HUES48 (cell line): ENCODE results near the gene EPB41L4B.

Source experiments
- H3K27ac ChIP-seq: one replicate; pipeline ENCODE4 v1.7.0; 2013; ENCODE audit warnings: low read depth, low read length, inconsistent platforms
- H3K27me3 ChIP-seq: 2 replicates; pipeline ENCODE4 v1.6.1; 2013; ENCODE audit warnings: mild to moderate bottlenecking, low read length; ENCODE audit not compliant: control insufficient read depth, insufficient read depth
- H3K36me3 ChIP-seq: 2 replicates; pipeline ENCODE4 v1.6.1; 2013; ENCODE audit warnings: low read length; ENCODE audit not compliant: control insufficient read depth, insufficient read depth
- H3K4me1 ChIP-seq: 2 replicates; pipeline ENCODE4 v1.6.1; 2013; ENCODE audit warnings: mild to moderate bottlenecking, low read length; ENCODE audit not compliant: control insufficient read depth, insufficient read depth
- H3K4me3 ChIP-seq: 2 replicates; pipeline ENCODE4 v1.5.1; 2013; ENCODE audit warnings: mild to moderate bottlenecking, low read depth, low read length
- H3K9ac ChIP-seq: 2 replicates; pipeline ENCODE4 v1.6.1; 2013; ENCODE audit warnings: mild to moderate bottlenecking, low read depth, low read length, moderate library complexity
- H3K9me3 ChIP-seq: 2 replicates; pipeline ENCODE4 v1.6.1; 2013; ENCODE audit warnings: low read length; ENCODE audit not compliant: control insufficient read depth, insufficient read depth

Gene EPB41L4B

DNA sequence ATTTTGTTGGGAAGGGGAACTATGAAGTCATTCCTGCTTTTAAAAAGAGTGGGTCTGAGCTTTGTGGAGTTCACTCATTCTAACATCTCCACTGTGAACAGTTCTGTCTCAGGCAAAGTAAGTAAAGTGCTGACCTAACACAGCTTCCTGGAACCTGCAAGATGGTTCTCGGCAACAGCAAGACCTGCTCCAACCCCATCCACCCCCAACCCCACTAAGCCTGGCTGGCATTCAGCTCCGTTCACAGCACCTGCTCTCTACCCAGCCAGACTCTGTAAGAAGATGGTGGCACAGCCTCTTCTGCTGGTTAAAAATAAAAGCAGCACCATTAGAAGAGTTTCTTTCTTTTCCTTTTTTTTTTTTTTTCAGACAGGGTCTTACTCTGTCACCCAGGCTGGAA is 42.0 kb downstream of the EPB41L4B start:
- Histone ChIP-seq H3K9me3 (no peaks in the 10 kb centered on the region), H3K4me3 (no peak overlapping the region), H3K9ac (no peak overlapping the region), H3K27me3 (no peaks in the 10 kb centered on the region), H3K4me1 (0 out of 2 replicates have a peak, but pooled peaks cover 3% of the 10 kb centered on the region), H3K36me3 (peaks cover 16% of the 10 kb centered on the region), H3K27ac (no peak overlapping the region)

DNA sequence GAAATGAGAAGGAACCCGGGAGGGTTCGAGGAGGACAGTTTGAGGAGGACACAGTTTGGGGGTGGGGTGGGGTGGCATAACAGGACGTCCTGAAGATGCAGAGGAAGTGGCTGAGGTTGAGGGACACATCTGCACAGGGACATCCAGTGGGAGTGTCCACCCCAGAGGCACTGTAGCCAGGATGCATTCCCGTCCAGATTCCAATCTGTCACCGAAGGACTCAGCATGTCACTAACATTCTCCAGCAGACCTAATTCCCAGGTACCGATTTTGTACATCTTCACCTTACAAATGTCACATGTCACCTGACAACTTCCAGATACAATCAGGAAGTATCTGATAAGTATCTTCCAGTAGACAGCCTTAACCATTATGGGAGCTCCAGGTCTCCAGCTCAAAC is 42.6 kb downstream of the EPB41L4B start:
- H3K9me3 ChIP-seq = no peaks in the 10 kb centered on the region
- no peak overlapping the region for H3K9ac ChIP-seq
- no peaks in the 10 kb centered on the region for H3K27me3 ChIP-seq
- no peak overlapping the region for H3K27ac ChIP-seq
- H3K4me3 ChIP-seq = no peak overlapping the region
- 0 out of 2 replicates have a peak, but pooled peaks cover 3% of the 10 kb centered on the region for H3K4me1 ChIP-seq
- peaks cover 16% of the 10 kb centered on the region for H3K36me3 ChIP-seq

DNA sequence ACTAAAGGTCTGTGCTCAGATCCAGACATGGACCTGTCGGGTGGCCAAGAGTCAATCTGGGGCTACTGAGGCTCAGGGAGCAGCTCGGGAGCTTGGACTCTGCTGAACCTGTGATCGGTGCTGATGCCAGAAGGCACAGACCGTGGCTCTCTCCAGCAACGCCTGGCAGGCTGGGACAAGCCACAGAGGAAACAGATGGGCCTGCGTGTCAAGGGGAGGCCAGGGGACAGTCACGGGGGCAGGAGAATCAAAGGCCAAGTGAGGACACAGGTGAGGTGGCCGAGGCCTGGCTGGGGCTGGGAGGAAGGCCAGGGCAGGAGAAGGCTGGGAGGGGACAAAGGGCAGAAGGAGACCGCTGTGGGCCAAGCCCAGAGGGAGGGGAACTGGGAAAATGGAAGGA is 43.4 kb downstream of the EPB41L4B start:
- Histone ChIP-seq H3K36me3 (peaks cover 16% of the 10 kb centered on the region), H3K27ac (no peak overlapping the region), H3K9me3 (no peaks in the 10 kb centered on the region), H3K4me1 (0 out of 2 replicates have a peak, but pooled peaks cover 3% of the 10 kb centered on the region), H3K4me3 (no peak overlapping the region), H3K9ac (no peak overlapping the region), H3K27me3 (no peaks in the 10 kb centered on the region)

DNA sequence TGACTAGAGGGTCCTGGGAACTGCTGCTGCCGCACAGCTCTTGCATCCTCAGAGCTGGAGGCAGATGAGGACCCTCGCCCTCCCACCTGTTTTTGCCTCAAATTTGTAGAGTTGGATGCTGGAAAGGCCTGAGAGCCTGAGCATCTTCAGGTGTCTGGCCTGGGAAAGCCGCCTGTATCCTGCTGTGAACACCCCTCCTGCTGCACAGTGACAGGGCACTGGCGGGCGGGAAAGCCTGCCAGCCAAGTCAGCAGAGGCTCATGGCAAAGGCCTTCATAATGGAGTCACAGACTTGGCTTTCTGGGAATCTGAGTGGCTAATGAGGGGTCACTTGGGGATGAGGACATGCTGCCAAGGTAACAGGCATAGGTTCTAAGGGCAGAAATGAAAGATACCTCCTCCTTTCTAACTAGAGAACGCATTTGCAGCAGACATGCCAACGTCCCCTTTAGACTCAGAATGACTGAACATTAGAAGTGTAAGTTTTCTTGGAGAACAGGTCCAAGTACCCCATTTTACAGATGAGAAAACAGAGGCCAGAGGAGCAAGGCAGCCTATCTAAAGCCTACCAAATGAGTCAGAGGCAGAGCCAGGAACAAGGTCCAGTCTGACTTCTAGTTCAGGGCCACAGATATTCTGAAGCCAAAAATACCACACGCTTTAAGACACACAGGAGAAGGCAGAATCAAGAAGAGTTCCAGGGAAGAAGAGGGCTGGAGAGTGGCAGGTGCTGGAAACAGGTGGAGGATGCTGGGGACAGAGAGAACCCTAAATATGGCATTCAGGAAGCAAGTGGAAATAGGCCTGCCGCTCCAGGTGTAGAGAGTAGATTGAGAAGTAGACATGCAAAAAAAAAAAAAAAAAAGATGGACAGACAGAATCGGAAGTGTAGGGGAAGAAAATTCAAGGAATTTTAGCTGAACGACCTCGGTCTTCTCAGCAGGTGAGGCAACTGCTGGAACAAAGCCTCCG is 44.1 kb downstream of the EPB41L4B start:
- no peak overlapping the region for H3K9ac ChIP-seq
- H3K27me3 ChIP-seq = no peaks in the 10 kb centered on the region
- H3K36me3 ChIP-seq = peaks cover 16% of the 10 kb centered on the region
- 0 out of 2 replicates have a peak, but pooled peaks cover 3% of the 10 kb centered on the region for H3K4me1 ChIP-seq
- no peak overlapping the region for H3K27ac ChIP-seq
- no peak overlapping the region for H3K4me3 ChIP-seq
- no peaks in the 10 kb centered on the region for H3K9me3 ChIP-seq

DNA sequence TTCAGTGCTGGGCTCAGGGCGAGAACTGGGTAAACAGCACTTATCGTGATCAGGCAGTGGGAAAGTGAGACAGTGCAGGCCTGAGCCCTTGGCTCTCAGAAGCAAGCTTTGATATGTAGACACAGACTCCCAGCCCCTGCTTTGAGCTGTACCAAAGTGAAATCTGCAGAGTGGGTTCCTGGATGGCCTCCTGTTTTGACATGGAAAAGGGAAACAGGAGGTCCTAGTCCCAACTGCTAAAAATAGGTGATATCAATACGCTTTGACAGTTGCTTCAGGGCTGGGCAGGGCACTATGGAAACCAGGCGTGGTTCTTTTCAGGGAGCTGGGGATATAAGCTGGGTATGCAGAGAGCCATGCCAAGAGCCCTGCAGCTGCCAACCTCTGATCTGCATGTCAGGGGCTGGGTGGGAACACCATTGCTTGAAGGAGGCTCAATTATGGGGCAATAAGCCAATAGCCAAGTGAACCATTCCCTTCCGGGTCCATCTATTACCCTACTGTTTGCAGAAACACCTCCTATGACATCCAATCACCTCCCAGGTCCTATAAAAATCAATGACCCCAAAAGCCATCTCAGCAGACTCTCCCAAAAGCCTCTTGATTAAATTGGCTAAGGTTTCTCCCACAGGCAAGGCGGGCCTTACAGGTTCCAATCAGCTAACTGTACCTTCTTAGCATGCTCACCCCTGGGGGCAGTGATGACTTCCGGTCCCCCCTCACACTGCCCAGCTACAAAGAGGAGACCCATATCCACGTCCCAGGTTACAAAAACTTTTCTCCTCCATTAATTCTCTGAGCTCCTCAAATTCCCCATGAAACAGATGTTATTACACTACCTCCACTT is 45.8 kb downstream of the EPB41L4B start:
- no peak overlapping the region for H3K27ac ChIP-seq
- peaks cover 14% of the 10 kb centered on the region for H3K4me1 ChIP-seq
- peaks cover 16% of the 10 kb centered on the region for H3K36me3 ChIP-seq
- no peaks in the 10 kb centered on the region for H3K27me3 ChIP-seq
- no peaks in the 10 kb centered on the region for H3K9me3 ChIP-seq
- no peak overlapping the region for H3K9ac ChIP-seq
- H3K4me3 ChIP-seq = no peak overlapping the region

DNA sequence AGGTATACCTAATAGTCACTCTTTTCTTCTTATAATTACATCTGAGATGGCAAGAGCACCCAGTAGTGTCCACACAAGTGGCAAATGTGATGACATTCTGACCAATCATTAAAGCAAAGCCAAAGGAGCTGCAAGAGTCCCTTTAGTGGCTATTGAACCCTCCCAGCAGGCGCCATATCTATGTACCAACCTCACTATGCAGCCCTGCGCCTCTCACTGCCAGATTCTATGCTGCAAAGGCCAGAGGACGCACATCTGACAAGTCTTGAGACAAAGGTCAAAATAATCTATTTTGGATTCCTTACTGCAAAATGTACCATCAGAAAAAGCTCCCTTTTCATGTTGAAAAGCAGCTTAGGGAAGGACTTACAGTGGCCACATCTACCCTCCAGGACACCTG is 47.0 kb downstream of the EPB41L4B start:
- Histone ChIP-seq H3K4me1 (peaks cover 19% of the 10 kb centered on the region), H3K9me3 (no peaks in the 10 kb centered on the region), H3K27me3 (no peaks in the 10 kb centered on the region), H3K36me3 (peaks cover 9% of the 10 kb centered on the region), H3K4me3 (no peak overlapping the region), H3K9ac (no peak overlapping the region), H3K27ac (no peak overlapping the region)

DNA sequence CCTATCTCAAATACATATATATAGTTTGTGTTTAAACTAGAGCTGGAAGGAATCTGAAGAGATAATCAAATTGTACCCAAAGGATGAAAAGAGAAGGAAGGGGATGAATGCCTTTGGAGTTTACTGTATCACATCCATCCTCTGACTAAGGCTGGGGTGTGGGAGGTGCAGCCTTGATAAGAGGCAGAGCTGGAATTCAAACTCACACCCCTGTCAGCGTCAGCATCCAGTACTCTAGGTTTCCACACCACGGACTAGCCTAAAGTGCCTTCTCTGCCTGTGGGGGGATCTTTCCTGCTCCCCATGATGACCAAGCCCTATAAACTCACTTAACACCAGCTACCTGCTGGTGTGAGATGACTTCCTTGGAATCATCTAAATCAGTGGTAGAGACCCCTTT is 48.1 kb downstream of the EPB41L4B start:
- H3K36me3 ChIP-seq = peaks cover 5% of the 10 kb centered on the region
- H3K4me1 ChIP-seq = peaks cover 19% of the 10 kb centered on the region
- no peak overlapping the region for H3K4me3 ChIP-seq
- H3K27ac ChIP-seq = no peak overlapping the region
- no peaks in the 10 kb centered on the region for H3K9me3 ChIP-seq
- H3K9ac ChIP-seq = no peak overlapping the region
- no peaks in the 10 kb centered on the region for H3K27me3 ChIP-seq

DNA sequence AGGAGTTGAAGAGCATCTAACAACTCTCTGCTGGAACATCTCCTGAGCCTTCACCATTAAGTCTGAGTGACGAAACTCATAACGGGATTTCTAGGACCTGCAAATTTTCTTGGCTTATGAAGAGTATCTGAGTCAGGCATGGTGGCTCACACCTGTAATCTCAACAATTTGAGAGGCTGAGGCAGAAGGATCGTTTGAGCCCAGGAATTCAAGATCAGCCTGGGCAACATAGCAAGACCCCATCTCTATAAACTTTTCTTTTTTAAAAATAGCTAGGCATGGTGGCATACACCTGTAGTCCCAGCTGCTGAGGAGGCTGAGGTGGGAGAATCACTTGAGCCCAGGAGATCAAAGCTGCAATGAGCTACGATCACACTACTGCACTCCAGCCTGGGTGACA is 48.8 kb downstream of the EPB41L4B start:
- H3K4me3 ChIP-seq = no peak overlapping the region
- H3K9me3 ChIP-seq = no peaks in the 10 kb centered on the region
- H3K27ac ChIP-seq = no peak overlapping the region
- no peak overlapping the region for H3K9ac ChIP-seq
- H3K4me1 ChIP-seq = peaks cover 19% of the 10 kb centered on the region
- H3K36me3 ChIP-seq = peaks cover 8% of the 10 kb centered on the region
- no peaks in the 10 kb centered on the region for H3K27me3 ChIP-seq

DNA sequence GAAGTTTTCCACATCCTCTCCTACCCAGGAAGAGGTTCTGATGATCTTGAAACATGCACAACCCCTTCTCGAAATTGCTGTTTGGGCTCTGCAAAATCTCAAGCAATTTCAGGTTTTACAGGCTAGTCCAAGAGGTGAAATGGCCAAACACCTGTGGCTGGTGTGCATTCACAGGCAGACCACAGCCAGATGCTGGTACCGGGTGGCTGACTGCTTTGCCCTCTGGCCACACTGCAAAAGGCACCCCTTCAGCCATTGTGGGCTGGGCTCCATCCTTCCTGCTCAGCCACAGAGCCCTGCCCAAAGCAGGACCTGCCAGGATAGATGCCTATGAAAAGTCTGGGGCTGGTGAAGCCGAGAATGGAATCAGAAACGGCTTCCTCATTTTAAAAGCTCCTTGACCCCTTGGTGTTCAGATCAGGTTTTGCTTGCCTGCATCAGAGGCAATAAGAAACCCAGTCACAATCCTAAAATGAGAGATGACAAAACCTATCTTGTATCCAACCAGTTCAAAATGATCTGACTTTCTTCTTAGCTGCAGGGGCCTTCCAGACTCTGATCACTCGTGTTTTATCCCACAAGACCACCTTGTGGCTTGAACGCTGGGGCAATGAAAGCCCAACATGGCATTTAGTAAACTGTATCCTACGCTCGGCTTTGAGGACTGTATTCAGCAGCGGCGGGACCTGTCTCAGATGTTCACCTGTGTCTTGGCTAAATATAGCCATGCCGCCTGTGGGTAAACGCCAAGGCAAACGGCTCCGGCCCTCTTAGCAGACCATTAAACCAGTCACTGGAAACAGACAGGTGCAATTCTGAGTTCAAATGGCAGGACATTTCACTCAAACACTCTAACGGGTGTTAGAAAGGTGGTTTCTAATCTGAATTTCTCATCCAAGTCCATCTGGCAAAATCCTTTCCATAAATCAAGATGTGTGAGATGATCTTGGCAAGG is 49.6 kb downstream of the EPB41L4B start:
- H3K4me3 ChIP-seq = no peak overlapping the region
- H3K9me3 ChIP-seq = no peaks in the 10 kb centered on the region
- no peaks in the 10 kb centered on the region for H3K27me3 ChIP-seq
- H3K27ac ChIP-seq = no peak overlapping the region
- H3K9ac ChIP-seq = no peak overlapping the region
- peaks cover 19% of the 10 kb centered on the region for H3K4me1 ChIP-seq
- H3K36me3 ChIP-seq = peaks cover 10% of the 10 kb centered on the region

DNA sequence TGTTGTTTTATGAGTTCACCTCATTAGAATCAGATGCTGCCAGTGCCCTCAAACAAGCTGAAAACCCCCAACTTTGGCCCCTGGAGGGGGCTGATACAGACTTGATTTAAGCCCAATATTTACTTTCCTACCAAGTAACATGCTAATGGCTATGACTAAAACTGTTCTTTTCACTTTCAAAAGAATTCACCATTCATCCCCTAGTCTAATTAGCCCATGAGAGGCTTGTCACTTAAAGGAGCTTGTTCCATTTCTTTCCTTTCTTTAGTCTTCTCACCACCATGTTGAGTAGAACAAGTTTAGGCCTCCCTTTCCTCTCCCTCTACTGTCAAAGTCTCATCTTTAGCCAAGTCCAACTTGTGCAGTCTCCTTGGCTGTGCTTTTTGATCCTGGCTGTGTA is 50.4 kb downstream of the EPB41L4B start:
- Histone ChIP-seq H3K27me3 (no peaks in the 10 kb centered on the region), H3K36me3 (peaks cover 10% of the 10 kb centered on the region), H3K4me3 (no peak overlapping the region), H3K9me3 (no peaks in the 10 kb centered on the region), H3K9ac (no peak overlapping the region), H3K4me1 (peaks cover 19% of the 10 kb centered on the region), H3K27ac (peak overlapping the region; percentile 3)
